T-helper 22 cell (primary cell): ENCODE results near the gene FIP1L1.
"Not testable (repeated sequence)": the region's sequence is repeated elsewhere in the genome, so short reads cannot be mapped to it uniquely, and the experiment has no call there.

Source experiments
- DNase-seq: peaks from one replicate; pipeline ENCODE4 v3.0.0-alpha.2; 2020; ENCODE audit warnings: low read depth

The FIP1L1 gene

GRCh38 chr4:53377319-53378170 is at the start of gene FIP1L1:
TSS of gene FIP1L1 (plus strand) at chr4:53377641. CDS start at chr4:53377839, 198 bp downstream.
- DNase-seq = peak; percentile 88

DNA sequence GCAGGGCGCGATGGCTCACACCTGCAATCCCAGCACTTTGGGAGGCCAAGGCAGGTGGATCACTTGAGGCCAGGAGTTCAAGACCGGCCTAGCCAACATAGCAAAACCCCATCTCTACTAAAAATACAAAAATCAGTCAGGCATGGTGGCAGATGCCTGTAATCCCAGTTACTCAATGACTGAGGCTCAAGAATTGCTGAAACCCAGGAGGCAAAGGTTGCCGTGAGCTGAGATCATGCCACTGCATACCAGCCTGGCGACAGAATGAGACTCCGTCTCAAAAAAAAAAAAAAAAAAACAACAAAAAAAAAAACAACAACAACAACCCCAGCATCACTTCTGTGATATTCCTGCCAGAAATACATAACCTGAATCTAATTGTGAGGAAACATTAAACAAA is 42.5 kb upstream of the FIP1L1 start:
- DNase-seq = not testable (repeated sequence)

DNA sequence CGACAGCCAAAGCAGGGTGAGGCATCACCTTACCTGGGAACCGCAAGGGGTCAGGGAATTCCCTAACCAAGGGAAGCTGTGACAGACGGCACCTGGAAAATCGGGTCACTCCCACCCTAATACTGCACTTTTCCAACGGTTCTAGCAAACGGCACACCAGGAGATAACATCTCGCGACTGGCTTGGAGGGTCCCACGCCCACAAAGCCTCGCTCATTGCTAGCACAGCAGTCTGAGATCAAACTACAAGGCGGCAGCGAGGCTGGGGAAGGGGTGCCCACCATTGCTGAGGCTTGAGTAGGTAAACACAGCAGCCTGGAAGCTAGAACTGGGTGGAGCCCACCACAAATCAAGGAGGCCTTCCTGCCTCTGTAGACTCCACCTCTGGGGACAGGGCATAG is 37.3 kb upstream of the FIP1L1 start:
- DNase-seq = not testable (repeated sequence)

- DNase-seq = not testable (repeated sequence)
These were observed 31.0 kb upstream of the FIP1L1 start for GRCh38 chr4:53346392-53346791.

DNA sequence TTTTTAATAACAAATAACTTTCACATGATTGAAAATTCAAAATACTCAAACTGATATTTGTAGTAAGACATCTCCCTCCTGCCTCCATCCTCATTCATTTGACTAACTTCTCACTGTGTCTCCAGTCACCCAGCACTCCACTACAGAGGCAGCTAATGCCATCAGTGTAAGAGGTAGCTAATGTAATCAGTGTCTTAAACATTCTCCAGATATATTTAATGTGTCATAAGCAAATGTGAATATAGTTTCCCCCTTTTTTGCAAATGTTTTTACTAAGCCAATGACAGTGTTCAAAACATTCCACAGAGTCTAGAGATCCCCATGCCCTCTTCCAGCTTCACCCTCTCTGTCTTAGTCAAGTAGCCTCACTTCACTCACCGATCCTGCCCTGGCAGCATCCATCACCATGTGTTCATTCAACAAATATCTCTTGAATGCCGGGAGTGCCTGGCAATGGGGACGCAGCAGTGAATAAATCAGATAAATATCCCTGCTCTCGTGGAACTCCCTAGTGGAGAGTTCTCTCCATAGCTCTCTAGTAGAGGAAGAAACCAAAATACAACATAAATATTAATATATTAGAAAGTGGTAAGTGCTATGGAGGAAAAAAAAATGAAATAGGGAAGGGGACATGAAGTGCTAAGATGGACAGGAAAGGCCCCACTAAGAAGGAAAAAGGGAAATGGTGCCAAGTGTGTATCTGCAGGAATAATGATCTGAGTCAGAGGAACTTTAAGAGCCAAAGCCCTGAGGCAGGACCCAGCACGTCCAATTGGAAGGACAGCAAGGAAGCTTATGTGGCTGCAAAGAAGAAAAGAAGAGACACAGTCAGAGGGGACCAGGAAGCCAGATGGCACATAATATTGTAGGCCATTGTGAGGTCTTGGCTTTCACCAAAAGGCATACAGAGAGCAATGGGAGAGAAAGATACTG is 30.3 kb upstream of the FIP1L1 start:
- DNase-seq = no peak

- DNase-seq = no peak
These were observed 29.4 kb upstream of the FIP1L1 start for GRCh38 chr4:53348046-53348445.

- no peak for DNase-seq
These were observed 28.4 kb upstream of the FIP1L1 start for GRCh38 chr4:53349091-53349491.

DNA sequence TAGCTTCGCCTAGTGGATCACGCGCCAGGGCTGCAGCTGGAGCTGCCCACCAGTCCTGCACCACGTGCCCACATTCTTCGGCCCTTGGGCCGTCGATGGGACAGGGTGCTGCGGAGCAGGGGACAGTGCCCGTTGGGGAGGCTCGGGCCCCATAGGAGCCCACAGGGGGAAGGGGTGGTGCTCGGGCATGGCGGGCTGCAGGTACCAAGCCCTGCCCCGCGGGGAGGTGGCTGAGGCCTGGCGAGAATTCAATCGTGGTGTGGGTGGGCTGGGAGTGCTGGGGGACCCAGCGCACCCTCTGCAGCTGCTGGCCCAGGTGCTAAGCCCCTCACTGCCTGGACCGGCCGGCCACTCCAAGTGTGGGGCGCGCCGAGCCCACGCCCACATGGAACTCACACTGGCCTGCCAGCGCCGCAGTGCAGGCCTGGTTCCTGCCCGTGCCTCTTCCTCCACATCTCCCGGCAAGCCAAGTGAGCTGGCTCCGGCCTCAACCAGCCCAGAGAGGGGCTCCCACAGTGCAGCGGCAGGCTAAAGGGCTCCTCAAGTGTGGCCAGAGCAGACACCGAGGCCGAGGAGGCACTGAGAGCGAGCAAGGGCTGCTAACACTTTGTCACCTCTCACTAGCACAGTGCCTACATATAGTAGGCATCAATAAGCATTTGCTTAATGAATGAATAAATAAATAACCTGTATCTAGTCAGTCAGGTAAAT is 23.3 kb upstream of the FIP1L1 start:
- DNase-seq = no peak

- no peak for DNase-seq
These were observed 21.4 kb upstream of the FIP1L1 start for GRCh38 chr4:53355930-53356521.

GRCh38 chr4:53361451-53361850 is 16.0 kb upstream of the FIP1L1 start:
- DNase-seq = no peak

DNA sequence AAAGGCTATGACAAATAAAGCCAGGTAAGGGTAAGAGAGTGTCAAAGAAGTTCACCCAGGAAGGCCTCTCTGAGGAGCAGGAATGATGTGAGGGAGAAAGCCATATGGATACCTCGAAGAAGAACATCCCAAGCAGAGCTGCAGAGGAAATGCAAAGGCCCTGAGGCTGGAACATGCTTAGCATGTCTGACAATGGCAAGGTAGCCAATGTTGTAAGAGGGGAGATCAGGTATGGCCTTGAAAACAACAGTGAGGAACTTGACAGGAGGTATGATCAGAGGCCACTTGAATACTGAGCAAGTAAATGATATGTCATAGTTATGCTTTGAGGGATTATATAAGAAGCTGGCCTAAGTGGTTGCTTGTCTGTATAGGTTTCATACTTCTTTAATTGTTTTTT is 15.3 kb upstream of the FIP1L1 start:
- no peak for DNase-seq

DNA sequence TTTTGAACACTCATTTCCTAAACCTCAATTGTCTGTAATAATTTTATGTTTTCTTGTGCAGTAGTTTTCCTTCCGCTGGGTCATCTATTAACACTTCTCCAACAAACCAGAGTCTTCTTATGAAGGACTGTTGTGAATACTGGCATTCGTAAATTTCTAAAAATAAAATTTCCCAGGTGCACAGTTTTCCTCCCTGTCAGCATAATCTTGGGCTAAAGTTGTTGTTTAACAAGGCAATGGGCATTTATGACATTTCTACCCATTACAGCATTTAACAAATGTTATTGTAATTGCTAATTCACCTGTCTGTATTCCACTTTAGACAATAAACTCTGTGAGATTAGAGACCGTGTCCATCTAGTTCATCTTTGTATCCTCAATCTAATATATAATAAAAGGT is 12.8 kb upstream of the FIP1L1 start:
- no peak for DNase-seq

DNA sequence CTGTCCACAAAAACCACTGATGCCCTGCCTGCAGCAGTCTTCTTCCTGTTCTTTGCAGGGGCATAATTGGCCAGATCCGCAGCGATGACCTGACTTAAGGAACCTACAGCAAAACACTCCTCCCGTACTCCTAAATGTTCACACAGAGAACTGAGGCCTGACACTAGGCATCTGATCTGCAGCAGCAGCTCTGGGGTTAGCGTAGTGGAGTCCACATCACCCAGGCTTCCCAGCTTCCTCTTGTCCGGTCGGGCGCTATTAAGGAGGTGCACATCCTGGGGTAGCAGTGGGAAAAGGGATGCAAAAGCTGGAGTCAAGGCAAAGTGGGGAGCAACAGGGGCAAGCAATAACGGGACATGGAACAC is 12.3 kb upstream of the FIP1L1 start:
- DNase-seq = no peak

GRCh38 chr4:53365486-53366300 is 11.7 kb upstream of the FIP1L1 start, which contains the start of gene SCFD2:
TSS of gene SCFD2 (minus strand) at chr4:53366061.
- DNase-seq = peak; percentile 97

GRCh38 chr4:53366301-53366716 is 11.1 kb upstream of the FIP1L1 start:
- DNase-seq = no peak

GRCh38 chr4:53367721-53368120 is 9.7 kb upstream of the FIP1L1 start:
- no peak for DNase-seq

DNA sequence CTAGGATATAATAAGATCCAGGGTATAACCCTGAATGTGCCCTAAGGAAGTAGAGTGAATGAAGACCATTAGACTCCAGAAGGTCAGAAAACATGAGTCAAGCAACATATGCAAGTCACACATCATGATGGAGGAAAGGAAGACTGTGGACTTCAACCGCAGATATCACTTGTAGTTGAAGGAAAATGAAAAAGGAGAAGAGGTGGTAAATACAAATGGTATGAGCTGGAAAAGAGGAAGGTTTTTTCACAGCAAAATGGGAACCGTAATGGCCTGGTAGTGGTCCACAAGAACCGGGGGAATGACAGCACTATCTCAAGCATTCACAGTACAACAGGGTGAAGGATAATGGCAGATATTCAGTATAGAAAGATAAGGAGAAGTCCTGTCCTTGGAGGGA is 6.4 kb upstream of the FIP1L1 start:
- DNase-seq = no peak

- no peak for DNase-seq
These were observed 5.5 kb upstream of the FIP1L1 start for GRCh38 chr4:53371843-53372521.

- DNase-seq = no peak
These were observed 2.6 kb upstream of the FIP1L1 start for GRCh38 chr4:53374777-53375258.

GRCh38 chr4:53376900-53377299 is 541 bp upstream of the FIP1L1 start:
- DNase-seq = no peak
